Testis (tissue), 3 donors: ENCODE results near the gene UBE4A. TPM values are rescaled to one million over a fixed set of nuclear protein-coding genes. Genes with fewer than 3 reads are reported as not detected.

ENCODE experiments used
- DNase-seq: peaks from one replicate; pipeline ENCODE4 v3.0.0-alpha.2; 2019
- H3K27ac ChIP-seq, 2 donors: fragments of 200-600 bp; sonication (generic); one replicate each; pipeline ENCODE4 v1.5.1; 2019
- H3K27me3 ChIP-seq: fragments of 200-600 bp; sonication (generic); one replicate; pipeline ENCODE4 v1.5.1; 2019
- H3K36me3 ChIP-seq: fragments of 200-600 bp; sonication (generic); one replicate; pipeline ENCODE4 v1.5.1; 2017; ENCODE audit warnings: low read depth; ENCODE audit errors: missing control alignments
- H3K4me1 ChIP-seq: fragments of 200-600 bp; sonication (generic); one replicate; pipeline ENCODE4 v1.5.1; 2019
- H3K4me3 ChIP-seq, 2 donors: fragments of 200-600 bp; sonication (generic); one replicate each; pipeline ENCODE4 v1.5.1; 2017 to 2019
- H3K9me3 ChIP-seq: fragments of 200-600 bp; sonication (generic); one replicate; pipeline ENCODE4 v1.5.1; 2017
- POLR2A ChIP-seq: fragments of 450-650 bp; IDR thresholded peaks from one replicate; pipeline ENCODE4 v1.6.1; 2017; ENCODE audit warnings: antibody characterized with exemption, mild to moderate bottlenecking, moderate library complexity
- WGBS, 2 donors: methylation state at CpG; one replicate each; pipeline ENCODE4 v1.1.5; 2018; 5-methylcytosine and 5-hydroxymethylcytosine counted together
- intact Hi-C: fragments of 100-400 bp; cut with DNase I; formaldehyde crosslinking; loops from one replicate; pipeline ENCODE4 v1.15.1; 2023; ENCODE audit warnings: low total_unique reads
- polyA plus RNA-seq: library from polyadenylated mRNA; stranded (reverse); fragments of 350-450 nt; fragmentation: Illumina TruSeq; extraction: RNeasy Lipid Tissue Mini Kit (QIAGEN cat#74804); gene quantifications from one replicate; pipeline ENCODE4 v1.2.3, GENCODE V29; 2014; ENCODE audit warnings: low read depth, low replicate concordance; ENCODE audit not compliant: insufficient read depth
- total RNA-seq, 2 donors: library from RNA; depleted of rRNA; stranded (reverse); fragments of >200 nt; gene quantifications; one replicate each; pipeline ENCODE4 v1.2.3, GENCODE V29; 2016
- TF ChIP-seq, protein P1 (sequence below), 3 experiments: fragments of 450-650 bp in 2 of 3; fragments of 200-600 bp in 1 of 3; sonication (generic) in 1 of 3; IDR thresholded peaks; one replicate each; pipeline ENCODE4 v1.5.1; 2016 to 2019; ENCODE audit warnings: antibody characterized with exemption in 3 of 3, mild to moderate bottlenecking in 2 of 3, moderate library complexity in 1 of 3

The UBE4A gene
- total and polyA plus RNA-seq, 3 donors from 2014 or later, result 36.6 to 58.4 (median 54.8) TPM

- 85 to 86% methylated on average over 2 of the region's 2 CpGs for WGBS, 2 donors
- no peak for DNase-seq
- intact Hi-C loops, result no loop called here
- no peaks in the 10 kb centered on the region for H3K27me3 ChIP-seq
- H3K9me3 ChIP-seq, result no peaks in the 10 kb centered on the region
- peaks cover 7% of the 10 kb centered on the region for H3K4me1 ChIP-seq
- H3K4me3 ChIP-seq, result no peak overlapping the region
- H3K27ac ChIP-seq, result no peak overlapping the region
- TF ChIP-seq POLR2A, result no peak
- TF ChIP-seq, protein P1, sequence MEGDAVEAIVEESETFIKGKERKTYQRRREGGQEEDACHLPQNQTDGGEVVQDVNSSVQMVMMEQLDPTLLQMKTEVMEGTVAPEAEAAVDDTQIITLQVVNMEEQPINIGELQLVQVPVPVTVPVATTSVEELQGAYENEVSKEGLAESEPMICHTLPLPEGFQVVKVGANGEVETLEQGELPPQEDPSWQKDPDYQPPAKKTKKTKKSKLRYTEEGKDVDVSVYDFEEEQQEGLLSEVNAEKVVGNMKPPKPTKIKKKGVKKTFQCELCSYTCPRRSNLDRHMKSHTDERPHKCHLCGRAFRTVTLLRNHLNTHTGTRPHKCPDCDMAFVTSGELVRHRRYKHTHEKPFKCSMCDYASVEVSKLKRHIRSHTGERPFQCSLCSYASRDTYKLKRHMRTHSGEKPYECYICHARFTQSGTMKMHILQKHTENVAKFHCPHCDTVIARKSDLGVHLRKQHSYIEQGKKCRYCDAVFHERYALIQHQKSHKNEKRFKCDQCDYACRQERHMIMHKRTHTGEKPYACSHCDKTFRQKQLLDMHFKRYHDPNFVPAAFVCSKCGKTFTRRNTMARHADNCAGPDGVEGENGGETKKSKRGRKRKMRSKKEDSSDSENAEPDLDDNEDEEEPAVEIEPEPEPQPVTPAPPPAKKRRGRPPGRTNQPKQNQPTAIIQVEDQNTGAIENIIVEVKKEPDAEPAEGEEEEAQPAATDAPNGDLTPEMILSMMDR (IDR thresholded peaks at IDR 0.05), result no peak
- no peaks in the 10 kb centered on the region for H3K36me3 ChIP-seq
These were observed 47.1 kb upstream of the UBE4A start for GRCh38 chr11:118312328-118312727.

DNA sequence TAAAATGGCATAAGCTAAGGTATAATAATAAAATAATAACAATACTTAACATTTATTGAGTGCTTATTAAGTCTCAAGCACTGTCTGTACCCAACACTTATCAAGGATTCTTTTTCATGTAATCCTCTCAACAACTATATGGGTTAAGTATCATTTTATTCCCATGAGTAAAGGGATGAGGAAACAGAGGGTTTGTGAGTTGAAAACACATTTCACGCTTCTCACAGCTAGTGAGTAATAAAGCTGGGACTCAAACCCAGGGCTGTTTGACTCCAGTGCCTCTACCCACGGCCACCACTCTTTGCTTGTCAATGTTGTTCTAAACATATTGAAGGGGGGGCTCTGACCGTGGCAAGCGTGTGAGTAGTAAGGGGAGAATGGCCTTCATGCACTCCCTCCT lies 46.2 kb upstream of the UBE4A start:
- intact Hi-C loops, result no loop called here
- peaks cover 7% of the 10 kb centered on the region for H3K4me1 ChIP-seq
- no peaks in the 10 kb centered on the region for H3K36me3 ChIP-seq
- TF ChIP-seq POLR2A, result no peak
- TF ChIP-seq, protein P1 (IDR thresholded peaks at IDR 0.05), result no peak
- WGBS, 2 donors, result 64% methylated on average over 4 of the region's 4 CpGs
- H3K27ac ChIP-seq, result no peak overlapping the region
- no peak overlapping the region for H3K4me3 ChIP-seq
- no peaks in the 10 kb centered on the region for H3K27me3 ChIP-seq
- no peaks in the 10 kb centered on the region for H3K9me3 ChIP-seq
- DNase-seq, result no peak

- Histone ChIP-seq H3K9me3 (no peaks in the 10 kb centered on the region), H3K27ac (no peak overlapping the region), H3K4me3 (no peak overlapping the region), H3K36me3 (no peaks in the 10 kb centered on the region), H3K4me1 (peaks cover 7% of the 10 kb centered on the region), H3K27me3 (no peaks in the 10 kb centered on the region)
- no peak for TF ChIP-seq POLR2A
- TF ChIP-seq, protein P1 (IDR thresholded peaks at IDR 0.05), result no peak
- no peak for DNase-seq
- intact Hi-C loops, result no loop called here
- WGBS, 2 donors, result 67 to 76% methylated on average over 7 of the region's 7 CpGs
These were observed 44.4 kb upstream of the UBE4A start for GRCh38 chr11:118314988-118315411.

GRCh38 chr11:118318124-118318523 lies 41.3 kb upstream of the UBE4A start:
- WGBS, 2 donors, result 75 to 76% methylated on average over 4 of the region's 4 CpGs
- intact Hi-C loops, result no loop called here
- H3K27me3 ChIP-seq, result no peaks in the 10 kb centered on the region
- no peaks in the 10 kb centered on the region for H3K36me3 ChIP-seq
- peaks cover 7% of the 10 kb centered on the region for H3K4me1 ChIP-seq
- no peaks in the 10 kb centered on the region for H3K9me3 ChIP-seq
- no peak overlapping the region for H3K4me3 ChIP-seq
- TF ChIP-seq, protein P1 (IDR thresholded peaks at IDR 0.05), result no peak
- TF ChIP-seq POLR2A, result no peak
- no peak for DNase-seq
- H3K27ac ChIP-seq, result no peak overlapping the region

DNA sequence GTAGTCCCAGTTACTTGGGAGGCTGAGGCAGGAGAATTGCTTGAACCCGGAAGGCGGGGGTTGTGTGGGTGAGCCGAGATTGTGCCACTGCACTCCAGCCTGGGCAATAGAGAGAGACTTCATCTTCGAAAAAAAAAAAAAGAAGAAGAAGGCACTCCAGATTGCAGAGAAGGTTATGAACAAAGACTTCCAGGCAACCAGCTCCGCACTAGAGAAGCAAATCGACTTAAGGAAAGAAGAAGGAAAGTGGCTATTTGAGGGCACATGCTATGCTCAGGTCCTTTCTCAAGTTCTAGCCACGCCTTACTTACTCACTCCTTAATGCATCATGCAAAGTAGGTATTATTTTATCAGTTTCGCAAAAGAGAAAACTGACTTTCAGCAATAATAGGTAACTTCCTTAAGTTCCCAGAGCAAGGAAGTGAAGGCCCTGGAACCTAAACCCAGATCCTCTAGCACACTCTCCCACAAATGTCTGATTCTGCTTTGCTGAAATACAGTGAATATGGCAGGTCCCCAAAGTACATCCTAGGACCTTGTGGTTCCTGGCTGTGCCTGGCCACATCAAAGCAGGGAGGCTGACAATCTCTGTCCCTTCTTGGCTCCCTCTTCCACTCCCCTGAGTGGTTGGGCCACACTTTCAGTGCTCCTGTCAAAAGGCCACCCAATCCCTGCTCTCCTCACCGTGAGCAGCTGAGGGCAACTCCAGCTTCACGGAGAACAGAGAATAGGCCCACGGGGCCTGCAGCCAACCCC lies 40.6 kb upstream of the UBE4A start:
- intact Hi-C loops, result no loop called here
- 89 to 90% methylated on average over 11 of the region's 11 CpGs for WGBS, 2 donors

More for the DNA sequence above, 40.6 kb upstream of the UBE4A start:
- no peak overlapping the region for H3K27ac ChIP-seq
- no peak overlapping the region for H3K4me3 ChIP-seq
- no peak for DNase-seq
- no peaks in the 10 kb centered on the region for H3K36me3 ChIP-seq
- H3K27me3 ChIP-seq, result no peaks in the 10 kb centered on the region
- peaks cover 7% of the 10 kb centered on the region for H3K4me1 ChIP-seq
- TF ChIP-seq POLR2A, result no peak
- TF ChIP-seq, protein P1 (IDR thresholded peaks at IDR 0.05), result no peak
- no peaks in the 10 kb centered on the region for H3K9me3 ChIP-seq
